GM19025 (cell line): ENCODE measurements around the gene ZIC5.

Source experiments
- ATAC-seq: cut with Tn5 transposase; IDR thresholded peaks from one replicate; pipeline ENCODE4 v1.9.1; 2021; ENCODE audit warnings: mild to moderate bottlenecking, low read depth, moderate library complexity; ENCODE audit not compliant: unreplicated experiment

Gene ZIC5

DNA sequence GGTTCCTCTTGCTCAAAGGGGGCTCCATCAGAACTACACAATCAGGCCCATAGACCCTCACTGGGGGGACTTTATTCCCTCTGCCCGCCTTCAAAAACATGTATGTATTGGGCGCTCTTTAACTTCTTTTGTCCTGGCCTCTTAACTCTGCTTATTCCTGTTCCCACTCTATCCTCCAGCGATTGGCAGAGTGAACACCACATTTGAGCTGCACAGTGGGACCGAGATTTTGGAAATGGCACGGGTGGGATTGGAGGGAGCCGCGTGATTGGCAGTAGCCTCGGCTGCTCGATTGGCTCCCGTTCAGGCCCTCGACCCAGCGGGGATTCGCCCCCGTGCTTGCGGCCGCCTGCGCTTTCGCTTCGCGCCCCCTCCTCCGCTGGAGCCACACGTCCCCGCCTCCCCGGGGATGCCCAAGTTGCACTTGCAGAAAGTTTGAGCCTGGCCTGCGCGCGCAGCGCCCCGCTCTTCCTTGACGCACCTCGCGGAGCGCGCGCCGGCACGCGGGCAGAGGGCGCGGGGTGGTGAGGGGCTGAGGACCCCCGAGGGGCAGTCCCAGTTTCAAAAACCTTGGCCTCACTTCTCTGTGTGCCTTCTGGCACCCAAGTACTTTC, at the start of gene ZIC5:
TSS of gene ZIC5 (minus strand) at position 192 of the 614 bp plus-strand sequence. CDS start at position 28, 164 bp downstream.
- ATAC-seq = no peak

DNA sequence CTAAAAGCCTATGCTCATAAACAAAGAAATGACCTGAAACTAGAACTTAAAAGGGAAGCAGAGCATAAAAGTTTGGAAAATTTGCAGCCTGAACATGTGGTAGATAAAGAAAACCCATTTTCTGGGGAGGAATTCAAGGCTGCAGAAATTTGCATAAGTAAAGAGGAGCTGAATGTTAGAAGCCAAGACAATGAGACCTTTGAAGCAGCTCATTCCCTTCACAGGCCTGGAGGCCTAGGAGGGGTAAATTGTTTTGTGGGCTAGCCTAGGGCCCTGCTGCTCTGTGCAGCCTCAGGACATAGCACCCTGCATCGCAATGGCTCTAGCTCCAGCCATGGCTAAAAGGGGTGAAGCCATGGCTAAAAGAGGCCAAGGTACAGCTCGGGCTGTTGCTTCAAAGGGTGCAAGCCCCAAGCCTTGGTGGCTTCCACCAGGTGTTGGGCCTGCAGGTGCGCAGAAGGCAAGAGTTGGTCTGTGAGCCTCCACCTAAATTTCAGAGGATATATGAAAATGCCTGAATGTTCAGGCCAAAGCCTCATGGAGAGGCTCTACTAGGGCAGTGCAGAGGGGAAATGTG, 48.3 kb upstream of the ZIC5 start:
- ATAC-seq = no peak

DNA sequence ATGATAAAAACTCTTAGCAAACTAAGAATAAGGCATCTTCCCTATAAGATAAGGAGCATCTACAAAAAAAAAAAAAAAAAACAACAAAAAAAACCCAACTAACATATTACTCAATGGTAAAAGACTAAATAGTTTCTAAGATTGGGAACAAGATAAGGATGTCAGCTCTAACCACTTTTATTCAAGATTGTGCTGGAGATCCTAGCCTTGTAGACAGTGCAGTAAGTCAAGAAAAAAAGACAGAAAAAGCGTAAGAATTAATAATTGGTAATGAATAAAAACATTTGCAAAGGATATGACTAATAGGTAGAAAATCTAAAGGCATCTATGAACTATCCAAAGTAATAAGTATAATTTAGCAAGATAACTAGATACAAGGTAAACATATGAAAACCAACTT, 43.1 kb upstream of the ZIC5 start:
- ATAC-seq = no peak

DNA sequence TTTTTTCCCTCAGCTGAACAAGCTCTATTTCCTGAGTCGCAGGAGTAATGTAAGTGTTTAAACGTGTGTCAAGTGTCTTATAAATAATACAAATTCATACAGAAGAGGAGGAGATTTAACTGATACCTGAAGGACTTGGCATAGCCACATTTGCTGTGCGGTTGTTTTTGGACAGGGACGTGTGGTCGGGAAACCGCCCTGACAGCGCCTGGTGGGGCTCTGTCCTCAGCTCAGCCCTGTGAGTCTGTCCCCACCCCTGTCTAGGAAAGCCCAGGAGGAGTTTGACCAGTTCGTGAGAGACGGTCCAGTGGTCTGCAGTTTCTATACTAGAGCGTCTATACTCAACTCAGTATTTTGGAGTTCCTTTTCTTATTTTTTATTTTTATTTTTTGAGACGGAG, 26.7 kb upstream of the ZIC5 start:
- ATAC-seq = no peak

DNA sequence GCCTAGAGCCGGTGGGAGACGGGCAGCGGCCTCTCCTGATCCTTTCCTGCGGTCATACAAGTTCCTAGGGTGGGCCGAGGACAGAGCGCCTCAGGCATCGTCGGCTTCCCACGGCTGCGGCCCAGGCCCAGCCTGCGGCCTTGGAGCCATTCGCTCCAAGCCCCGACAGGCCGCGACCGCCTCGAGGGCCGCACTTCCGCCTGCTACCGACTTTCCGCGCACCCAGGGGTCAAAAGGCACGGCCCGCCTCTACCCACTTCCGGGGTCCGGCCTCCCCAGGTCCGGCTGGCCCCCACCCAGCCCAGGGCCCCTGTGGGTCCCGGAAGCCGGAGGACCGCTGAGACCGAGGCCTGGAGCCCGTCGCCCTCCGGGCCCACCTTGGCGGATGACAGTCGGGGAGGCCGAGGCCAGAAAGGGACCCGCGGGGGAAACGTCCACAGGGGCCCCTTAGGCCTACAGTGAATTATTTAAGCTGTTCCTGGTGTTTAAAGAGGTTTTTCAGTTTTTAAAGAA, 26.2 kb upstream of the ZIC5 start:
- no peak for ATAC-seq

DNA sequence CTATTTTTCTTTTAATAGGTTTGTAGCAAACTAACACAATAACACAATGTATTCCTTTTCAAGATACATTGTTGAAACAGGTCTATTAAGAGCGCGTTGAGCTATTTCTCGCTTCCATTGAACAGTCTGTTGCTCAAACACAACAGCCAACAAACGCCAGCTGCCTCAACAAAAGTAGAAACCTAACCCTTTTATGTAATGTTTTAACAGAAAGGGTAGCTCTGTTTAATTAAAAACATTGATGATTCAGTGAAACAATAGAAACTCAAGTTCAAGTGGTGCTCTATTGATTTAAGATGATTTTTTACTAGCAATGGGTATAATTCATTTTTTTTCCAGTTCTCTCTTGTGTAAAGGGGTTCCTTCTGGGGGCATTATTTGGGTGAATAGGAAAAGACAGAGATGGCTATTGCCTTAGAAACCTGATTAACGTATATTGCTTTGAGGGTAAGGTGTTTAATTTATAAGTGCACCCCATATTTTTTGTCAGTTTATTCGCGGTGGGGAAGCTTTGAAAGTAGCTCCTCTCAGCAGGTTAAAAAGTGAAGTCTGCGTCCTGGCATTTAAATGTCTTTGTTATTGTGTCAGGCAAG, 24.9 kb upstream of the ZIC5 start:
- no peak for ATAC-seq

DNA sequence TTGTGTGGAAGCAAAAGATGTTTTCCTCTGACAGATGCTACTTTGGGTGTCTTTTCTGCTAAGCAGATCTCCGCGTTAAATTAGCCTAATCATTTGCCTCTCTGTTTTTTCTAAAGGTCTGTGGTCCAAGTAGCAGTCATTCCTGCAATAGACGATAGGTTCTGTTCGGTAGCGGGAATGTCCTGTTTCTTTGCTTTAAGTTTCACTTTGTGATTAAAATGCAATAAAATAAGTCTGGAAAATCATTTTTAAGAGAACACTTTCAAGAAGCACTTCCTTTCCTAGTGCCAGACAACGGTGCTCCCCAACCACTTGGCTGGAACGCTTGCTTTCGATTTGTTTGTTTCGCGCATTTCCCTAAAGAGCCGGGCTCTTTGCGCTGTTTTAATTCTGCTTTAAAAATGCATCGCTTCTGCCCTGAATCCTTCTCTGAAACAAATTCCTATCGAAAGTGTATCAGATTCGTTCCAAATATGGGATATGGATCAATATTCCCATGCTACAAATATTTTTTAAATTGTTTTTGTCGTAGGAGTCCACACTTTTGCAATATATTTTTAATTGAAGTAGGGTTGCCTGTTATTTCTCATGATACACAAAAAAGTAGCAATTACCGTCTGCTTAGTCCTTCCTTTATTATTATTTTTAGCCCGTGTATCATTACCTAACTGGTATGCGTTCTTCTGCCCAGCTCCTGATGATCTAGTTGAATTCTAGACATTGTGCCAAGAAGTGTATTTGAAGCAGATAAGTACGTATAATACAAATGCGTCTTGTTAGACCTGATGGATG, 24.2 kb upstream of the ZIC5 start:
- ATAC-seq = no peak

DNA sequence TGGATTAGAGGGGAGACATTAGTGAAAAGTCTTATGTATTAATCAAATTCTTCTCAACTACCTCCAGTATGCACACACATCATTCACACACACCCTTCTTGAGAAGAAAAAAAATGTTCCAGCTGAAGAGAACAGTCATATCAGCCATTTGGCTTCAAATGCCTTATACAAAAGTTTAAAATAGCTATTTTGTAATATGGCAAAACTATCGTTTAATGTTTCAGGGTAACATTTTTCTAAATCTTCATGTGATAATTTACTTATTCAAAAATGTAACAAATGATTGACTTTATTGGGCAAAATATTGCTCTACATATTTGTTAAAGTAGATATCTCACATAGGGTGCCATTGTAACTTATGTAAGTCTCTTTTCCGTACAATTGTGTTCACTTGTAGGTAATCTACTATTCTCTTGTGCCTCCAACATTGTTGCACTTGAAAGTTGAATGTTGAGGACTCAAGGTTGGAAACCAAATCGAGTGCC, 23.6 kb upstream of the ZIC5 start:
- ATAC-seq = no peak

DNA sequence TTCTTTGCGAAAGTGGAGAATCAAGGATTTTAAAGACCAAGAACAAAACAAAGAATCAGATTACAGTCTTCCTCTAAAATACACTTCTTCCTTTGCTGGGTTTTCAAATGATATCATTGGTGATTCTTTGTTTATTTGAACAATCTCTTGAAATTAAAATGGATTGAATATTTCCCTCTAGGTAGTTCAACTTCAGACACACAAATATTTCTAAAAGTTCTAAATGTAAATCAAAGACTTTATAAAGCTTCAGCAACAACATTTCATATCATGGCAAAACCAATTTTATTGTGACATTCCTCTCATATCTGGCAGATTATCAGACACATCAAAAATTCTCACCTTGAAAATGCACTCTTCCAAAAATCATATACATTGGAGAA, 23.1 kb upstream of the ZIC5 start:
- ATAC-seq = no peak

DNA sequence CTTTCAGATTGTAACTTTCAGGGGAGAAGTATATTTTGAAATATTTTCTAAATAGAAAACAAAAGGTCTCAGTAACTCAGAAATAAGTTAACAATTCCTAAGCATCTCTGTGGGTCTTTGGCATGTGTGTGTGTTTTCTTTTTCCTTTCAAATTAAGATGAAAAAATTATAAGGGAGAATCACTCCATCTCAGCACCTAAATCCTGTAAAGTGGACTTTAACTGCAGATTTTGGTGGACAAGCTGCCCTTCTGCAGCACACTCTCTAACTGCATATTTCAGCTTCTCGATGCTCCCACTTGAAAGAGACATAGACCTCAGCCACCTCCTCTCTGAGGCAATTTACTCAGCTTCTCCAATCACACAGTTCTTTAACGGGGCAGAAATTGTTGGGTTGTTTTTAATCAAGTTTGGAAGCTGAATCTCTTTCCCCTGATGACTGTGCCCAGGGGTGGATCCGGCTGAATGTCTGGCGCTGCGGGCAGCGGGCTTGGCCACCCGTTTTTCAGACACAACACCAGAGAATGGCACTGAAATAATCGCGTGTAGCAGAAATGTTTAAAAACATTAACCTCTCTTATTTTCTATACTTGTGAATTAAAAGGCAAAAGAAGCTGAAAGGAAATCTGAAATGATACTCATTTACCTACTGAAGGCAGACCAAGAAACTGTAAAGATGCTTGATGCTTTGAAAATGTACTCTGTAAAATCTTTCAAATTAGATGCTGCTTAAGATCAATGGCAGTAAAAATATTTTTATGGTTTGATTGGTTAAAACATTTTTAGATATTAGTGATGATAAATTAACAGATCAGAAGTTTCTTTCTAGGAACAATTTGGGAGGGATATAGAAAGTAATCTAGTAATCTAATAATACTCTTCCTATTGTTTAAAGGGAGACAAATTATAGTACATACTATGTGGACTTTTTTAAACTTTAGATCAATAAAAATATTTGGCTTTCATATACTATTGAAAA, 22.4 kb upstream of the ZIC5 start:
- ATAC-seq = no peak

DNA sequence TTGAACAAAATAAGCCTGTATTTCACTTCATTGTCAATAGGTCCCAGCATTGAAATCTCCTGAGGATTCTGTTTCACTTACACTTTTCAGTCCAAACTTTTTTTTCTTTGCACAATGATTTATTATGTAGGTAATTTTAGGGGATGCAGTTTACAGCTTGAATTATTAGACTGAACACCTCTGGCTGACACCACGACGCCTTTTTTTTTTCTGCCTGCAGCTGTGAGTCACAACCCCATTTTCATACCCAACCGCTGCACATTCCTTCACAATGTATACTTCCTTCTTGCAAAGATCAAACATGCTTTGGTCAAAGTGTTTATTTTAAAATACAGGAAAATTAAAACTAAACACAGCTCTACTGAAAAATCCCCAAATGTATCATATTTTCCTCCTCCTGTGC, 21.4 kb upstream of the ZIC5 start:
- ATAC-seq = no peak

DNA sequence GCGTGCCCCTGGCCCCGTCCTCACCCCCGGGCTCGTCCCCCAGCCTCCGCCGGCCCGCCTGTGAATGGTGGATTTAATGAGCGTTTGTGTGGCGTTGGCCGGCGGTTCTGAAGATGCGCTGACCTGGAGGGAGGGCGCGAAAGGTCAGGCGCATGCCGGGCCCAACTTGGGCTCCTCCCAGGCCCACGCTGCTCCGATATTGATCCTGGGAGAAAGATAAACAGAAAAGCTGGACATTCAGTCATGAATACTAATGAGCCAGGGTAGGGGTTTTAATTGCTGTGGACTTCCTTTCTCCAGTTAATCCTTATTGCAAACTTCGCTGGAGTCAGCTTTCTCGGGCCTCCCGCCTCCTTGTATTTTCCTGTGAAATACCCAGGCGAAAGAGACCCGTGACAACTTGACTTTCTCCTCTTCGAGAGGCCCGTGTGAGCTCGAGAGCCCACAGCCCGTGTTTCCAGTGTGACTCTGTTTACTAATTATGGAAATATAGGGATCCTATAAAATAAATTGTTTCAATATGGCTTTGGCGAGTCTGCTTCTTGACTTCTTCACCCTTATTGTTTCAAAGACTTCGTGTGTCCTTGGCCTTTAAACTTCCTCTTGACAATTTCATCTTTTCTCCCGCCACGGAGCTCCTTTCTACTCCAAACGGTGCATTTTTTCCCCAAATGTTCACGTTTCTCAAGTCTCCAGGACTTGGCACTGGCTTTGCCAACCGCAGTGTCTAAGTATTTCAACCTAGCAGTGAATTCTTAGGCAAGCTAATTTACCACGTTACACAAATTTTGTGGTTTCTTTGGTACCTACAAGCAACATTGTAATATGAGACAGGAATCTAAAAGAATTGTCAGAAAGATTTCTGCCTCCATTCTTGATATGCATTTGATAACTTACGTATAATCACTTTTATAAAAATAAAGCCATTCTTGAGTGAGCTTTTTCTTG, 20.5 kb upstream of the ZIC5 start:
- ATAC-seq = no peak

DNA sequence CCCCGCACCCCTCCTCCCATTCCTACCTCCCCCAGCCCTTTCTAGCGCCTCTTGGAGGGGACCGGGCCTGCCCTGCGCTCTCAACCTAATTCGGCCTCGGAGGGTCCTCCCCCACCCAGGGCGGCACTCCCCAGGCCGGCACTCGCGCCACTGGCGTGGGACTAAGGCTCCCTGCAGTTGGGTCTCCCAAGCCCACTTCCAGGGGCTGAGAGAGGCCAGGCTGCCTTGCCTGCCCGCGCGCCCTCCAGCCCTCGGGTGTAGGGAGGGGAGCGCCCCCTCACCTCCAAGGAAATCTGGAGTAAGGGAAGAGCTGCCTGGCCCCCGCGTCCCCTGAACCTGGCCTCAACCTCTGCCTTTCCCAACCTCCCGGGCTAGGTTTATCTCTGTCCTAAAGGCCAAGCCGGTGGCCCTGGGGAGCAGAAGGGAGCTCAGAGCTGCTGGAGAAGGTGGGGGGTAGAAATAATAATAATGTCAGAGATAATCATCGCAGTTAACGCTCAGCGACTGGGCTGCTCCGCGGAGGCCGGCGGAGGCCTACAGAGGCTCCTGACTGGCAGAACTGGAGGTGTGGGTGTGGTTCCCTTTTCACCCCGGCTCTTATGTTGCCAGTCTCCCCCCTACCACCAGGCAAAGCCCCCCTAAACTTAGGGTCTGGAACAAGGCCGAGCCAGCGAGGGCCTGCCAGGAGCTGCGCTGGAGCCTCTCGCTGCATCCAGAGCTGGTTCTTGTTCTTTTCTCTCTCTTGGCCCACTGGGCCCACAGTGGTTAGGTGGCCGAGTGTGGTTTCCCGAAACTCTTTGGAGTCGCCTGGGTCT, 19.7 kb upstream of the ZIC5 start:
- no peak for ATAC-seq

DNA sequence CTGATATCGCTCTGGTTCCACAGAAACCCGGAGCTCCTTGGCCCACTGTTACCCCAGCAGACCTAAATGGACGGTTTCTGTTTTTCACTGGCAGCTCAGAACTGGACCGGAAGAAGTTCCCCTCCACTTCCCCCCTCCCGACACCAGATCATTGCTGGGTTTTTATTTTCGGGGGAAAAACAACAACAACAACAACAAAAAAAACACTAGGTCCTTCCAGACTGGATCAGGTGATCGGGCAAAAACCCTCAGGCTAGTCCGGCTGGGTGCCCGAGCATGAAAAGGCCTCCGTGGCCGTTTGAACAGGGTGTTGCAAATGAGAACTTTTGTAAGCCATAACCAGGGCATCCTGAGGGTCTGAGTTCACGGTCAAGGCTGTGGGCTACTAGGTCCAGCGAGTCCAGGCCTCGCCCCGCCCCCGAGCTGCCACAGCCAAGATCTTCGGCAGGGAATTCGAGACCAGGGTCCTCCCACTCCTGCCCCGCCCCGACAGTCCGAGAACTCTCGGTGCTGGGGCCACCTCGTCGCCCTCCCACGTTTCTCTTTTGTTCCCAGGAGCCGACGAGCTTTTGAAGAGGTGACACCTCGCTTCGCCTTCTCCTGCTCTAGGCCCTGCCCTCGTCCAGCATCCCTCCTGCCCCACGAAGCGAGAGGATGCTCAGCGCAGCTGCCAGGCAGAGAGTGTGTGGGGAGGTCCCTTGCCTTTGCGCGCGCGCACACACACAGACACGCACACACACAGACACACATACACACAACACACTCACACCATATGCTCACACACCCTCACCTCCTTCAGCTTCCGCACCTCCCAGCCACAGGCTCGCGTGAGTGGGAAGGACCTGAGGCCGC, 18.8 kb upstream of the ZIC5 start:
- ATAC-seq = no peak

DNA sequence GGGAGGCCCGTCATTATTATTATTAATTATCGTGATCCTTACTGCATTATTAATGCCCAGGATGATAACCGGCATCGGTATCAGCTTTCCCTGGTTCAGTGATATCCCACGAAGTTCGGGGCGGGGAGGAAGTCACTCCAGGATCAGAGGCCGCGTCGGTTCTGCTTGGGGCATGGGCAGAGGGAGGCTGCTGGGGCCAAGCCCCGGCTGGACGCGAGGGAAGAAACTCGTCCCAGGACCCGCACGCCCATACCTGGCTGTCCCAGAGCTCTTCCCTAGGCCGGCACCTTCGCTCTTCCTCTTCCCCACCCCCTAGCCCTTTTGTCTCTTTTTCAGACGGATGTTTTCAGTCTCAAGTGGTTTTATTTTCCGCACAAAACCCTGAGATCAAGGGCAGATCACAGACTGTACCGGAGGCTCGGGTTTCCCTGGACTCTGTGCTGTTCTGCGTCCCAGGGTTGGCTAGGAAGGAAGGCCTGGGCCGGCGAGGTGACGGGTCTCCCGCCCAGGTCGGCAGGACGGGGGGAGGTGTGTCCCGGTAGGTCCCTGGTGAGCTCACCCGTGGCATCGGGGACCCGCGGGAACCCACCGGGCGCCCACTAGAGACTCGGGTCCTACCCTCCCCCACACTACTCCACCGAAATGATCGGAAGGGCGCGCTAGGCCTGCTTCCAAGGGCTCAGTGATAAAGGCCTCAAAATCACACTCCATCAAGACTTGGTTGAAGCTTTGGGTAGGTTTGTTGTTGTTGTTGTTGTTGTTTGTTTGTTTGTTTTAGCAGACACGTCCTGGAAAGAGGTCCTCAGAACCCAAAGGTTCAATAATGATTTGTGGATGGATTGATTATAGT, 17.9 kb upstream of the ZIC5 start:
- ATAC-seq = no peak

DNA sequence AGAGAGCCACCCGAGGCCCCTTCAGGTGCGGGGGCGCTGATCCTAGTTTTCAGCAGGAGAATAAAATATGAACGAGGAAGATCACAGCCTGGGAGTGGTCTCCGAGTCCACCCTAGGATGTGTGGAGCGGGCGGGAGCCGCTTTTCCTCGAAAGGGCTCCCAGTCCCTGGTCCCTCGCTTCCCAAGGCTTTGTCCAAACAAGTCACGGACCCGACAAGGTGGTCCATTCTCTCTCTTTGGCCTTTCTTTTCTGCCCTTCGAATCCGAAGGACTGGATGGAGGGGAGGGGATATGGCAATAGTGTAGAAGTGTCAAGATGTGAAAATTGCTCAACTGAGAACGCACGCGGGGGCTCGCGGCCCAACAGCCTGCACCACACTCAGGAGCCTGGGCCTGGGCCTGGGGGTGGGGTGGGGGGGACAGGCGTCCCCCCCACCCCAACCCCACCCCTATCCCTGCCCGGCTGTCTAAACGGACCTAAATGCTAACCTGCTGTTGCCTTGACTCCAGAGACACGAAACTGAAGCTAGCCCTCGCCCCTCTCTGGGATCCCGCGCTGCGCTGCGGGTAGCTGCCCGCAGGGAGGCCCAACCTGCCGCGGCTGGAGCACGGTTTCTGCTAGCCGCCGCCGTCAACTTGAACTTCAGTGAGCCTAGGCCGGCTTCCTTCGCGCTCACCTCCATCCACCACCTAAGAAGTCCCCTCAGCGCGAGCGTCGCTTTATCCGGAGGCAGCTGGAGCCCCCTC, 17.1 kb upstream of the ZIC5 start:
- no peak for ATAC-seq
